Gastrocnemius medialis (tissue), 4 donors: ENCODE results near the gene USP34.

Experiments used
- CTCF ChIP-seq, 5 experiments: fragments of 450-650 bp in 3 of 5; fragments of 200-600 bp in 2 of 5; sonication (generic) in 2 of 5; IDR thresholded peaks in 4 of 5; conservative IDR thresholded peaks in 1 of 5; 1 replicate in 4 of 5; 2 replicates in 1 of 5; pipeline ENCODE4 v1.5.1; 2016 to 2019; ENCODE audit warnings: antibody characterized with exemption in 5 of 5, mild to moderate bottlenecking in 3 of 5, moderate library complexity in 3 of 5
- POLR2A ChIP-seq, 2 donors: fragments of 450-650 bp; IDR thresholded peaks; one replicate each; pipeline ENCODE4 v1.6.1; 2017; ENCODE audit warnings: antibody characterized with exemption in 2 of 2, mild to moderate bottlenecking in 2 of 2, moderate library complexity in 2 of 2

GRCh38 chr2:61253136-61253535, 217.8 kb downstream of the USP34 start:
- TF ChIP-seq POLR2A (IDR thresholded peaks at IDR 0.05) (no peak), CTCF (IDR thresholded peaks at IDR 0.05 in 4 of 5, conservative IDR thresholded peaks at IDR 0.05 in 1 of 5) (no peak)
